Measurements from ENCODE around the gene ZMYND8.
A peak's percentile ranks its signal among the peaks of the same experiment; 100 is the strongest.

Gene ZMYND8

GRCh38 chr20:47353692-47354463 lies 2.6 kb downstream of the ZMYND8 start:
- H3K9ac ChIP-seq (ENCODE audit: low read depth in 1 of 2, low read length in 2 of 2): peak overlapping the region; percentile 60 to 68
- peaks cover 0 to under 1% of the 10 kb centered on the region in 2 donors for H3K36me3 ChIP-seq (ENCODE audit: control insufficient read depth in 1 of 2, insufficient read depth in 2 of 2, low read length in 2 of 2)
- H3K4me1 ChIP-seq (ENCODE audit: control insufficient read depth in 1 of 2, insufficient read depth in 2 of 2, low read length in 2 of 2): peaks cover 91 to 96% of the 10 kb centered on the region in 2 donors

GRCh38 chr20:47353239-47353691 lies 3.2 kb downstream of the ZMYND8 start:
- Histone ChIP-seq H3K27me3 (ENCODE audit: control insufficient read depth in 1 of 2, insufficient read depth in 2 of 2, low read length in 2 of 2) (no peaks in the 10 kb centered on the region), H3K9me3 (ENCODE audit: control insufficient read depth in 1 of 2, low read length in 2 of 2) (no peaks in the 10 kb centered on the region), H3K4me1 (ENCODE audit: control insufficient read depth in 1 of 2, insufficient read depth in 2 of 2, low read length in 2 of 2) (peaks cover 86 to 96% of the 10 kb centered on the region in 2 donors), H3K9ac (ENCODE audit: low read depth in 1 of 2, low read length in 2 of 2) (peak overlapping the region; percentile 64 to 68), H3K27ac (ENCODE audit: low read depth, low read length) (peak overlapping the region; percentile 68), H3K36me3 (ENCODE audit: control insufficient read depth in 1 of 2, insufficient read depth in 2 of 2, low read length in 2 of 2) (peaks cover 0 to 7% of the 10 kb centered on the region in 2 donors), H3K4me3 (ENCODE audit: low read depth in 1 of 2, low read length in 2 of 2) (peak overlapping the region in 1 of 2 donors; percentile 59)

More at GRCh38 chr20:47353692-47354463, 2.6 kb downstream of the ZMYND8 start:
- Histone ChIP-seq H3K4me3 (ENCODE audit: low read depth in 1 of 2, low read length in 2 of 2) (peak overlapping the region; percentile 60 to 63), H3K9me3 (ENCODE audit: control insufficient read depth in 1 of 2, low read length in 2 of 2) (no peaks in the 10 kb centered on the region), H3K27ac (ENCODE audit: low read depth, low read length) (peak overlapping the region; percentile 53), H3K27me3 (ENCODE audit: control insufficient read depth in 1 of 2, insufficient read depth in 2 of 2, low read length in 2 of 2) (no peaks in the 10 kb centered on the region)

- no peaks in the 10 kb centered on the region for H3K27me3 ChIP-seq (ENCODE audit: control insufficient read depth in 1 of 2, insufficient read depth in 2 of 2, low read length in 2 of 2)
- peak overlapping the region; percentile 44 to 59 for H3K4me3 ChIP-seq (ENCODE audit: low read depth in 1 of 2, low read length in 2 of 2)
- H3K36me3 ChIP-seq (ENCODE audit: control insufficient read depth in 1 of 2, insufficient read depth in 2 of 2, low read length in 2 of 2): peaks cover 0 to 7% of the 10 kb centered on the region in 2 donors
- H3K9me3 ChIP-seq (ENCODE audit: control insufficient read depth in 1 of 2, low read length in 2 of 2): no peaks in the 10 kb centered on the region
- H3K4me1 ChIP-seq (ENCODE audit: control insufficient read depth in 1 of 2, insufficient read depth in 2 of 2, low read length in 2 of 2): peaks cover 83 to 96% of the 10 kb centered on the region in 2 donors
- peak overlapping the region; percentile 58 to 64 for H3K9ac ChIP-seq (ENCODE audit: low read depth in 1 of 2, low read length in 2 of 2)
- peak overlapping the region; percentile 68 for H3K27ac ChIP-seq (ENCODE audit: low read depth, low read length)
Observed at GRCh38 chr20:47352332-47353238, 3.9 kb downstream of the ZMYND8 start.

GRCh38 chr20:47351643-47352331 lies 4.7 kb downstream of the ZMYND8 start:
- no peaks in the 10 kb centered on the region for H3K9me3 ChIP-seq (ENCODE audit: control insufficient read depth in 1 of 2, low read length in 2 of 2)
- no peaks in the 10 kb centered on the region for H3K27me3 ChIP-seq (ENCODE audit: control insufficient read depth in 1 of 2, insufficient read depth in 2 of 2, low read length in 2 of 2)
- H3K36me3 ChIP-seq (ENCODE audit: control insufficient read depth in 1 of 2, insufficient read depth in 2 of 2, low read length in 2 of 2): peaks cover 0 to 12% of the 10 kb centered on the region in 2 donors
- H3K4me3 ChIP-seq (ENCODE audit: low read depth in 1 of 2, low read length in 2 of 2): peak overlapping the region; percentile 44 to 59
- peak overlapping the region; percentile 68 for H3K27ac ChIP-seq (ENCODE audit: low read depth, low read length)
- peak overlapping the region; percentile 58 to 64 for H3K9ac ChIP-seq (ENCODE audit: low read depth in 1 of 2, low read length in 2 of 2)
- H3K4me1 ChIP-seq (ENCODE audit: control insufficient read depth in 1 of 2, insufficient read depth in 2 of 2, low read length in 2 of 2): peaks cover 79 to 92% of the 10 kb centered on the region in 2 donors

- H3K27me3 ChIP-seq (ENCODE audit: control insufficient read depth in 1 of 2, insufficient read depth in 2 of 2, low read length in 2 of 2): no peaks in the 10 kb centered on the region
- H3K4me3 ChIP-seq (ENCODE audit: low read depth in 1 of 2, low read length in 2 of 2): no peak overlapping the region
- H3K9me3 ChIP-seq (ENCODE audit: control insufficient read depth in 1 of 2, low read length in 2 of 2): no peaks in the 10 kb centered on the region
- H3K9ac ChIP-seq (ENCODE audit: low read depth in 1 of 2, low read length in 2 of 2): no peak overlapping the region
- peaks cover 72 to 87% of the 10 kb centered on the region in 2 donors for H3K4me1 ChIP-seq (ENCODE audit: control insufficient read depth in 1 of 2, insufficient read depth in 2 of 2, low read length in 2 of 2)
- H3K27ac ChIP-seq (ENCODE audit: low read depth, low read length): no peak overlapping the region
- peaks cover 0 to 18% of the 10 kb centered on the region in 2 donors for H3K36me3 ChIP-seq (ENCODE audit: control insufficient read depth in 1 of 2, insufficient read depth in 2 of 2, low read length in 2 of 2)
Observed at GRCh38 chr20:47350691-47351545, 5.6 kb downstream of the ZMYND8 start.

- Histone ChIP-seq H3K9me3 (ENCODE audit: control insufficient read depth in 1 of 2, low read length in 2 of 2) (no peaks in the 10 kb centered on the region), H3K36me3 (ENCODE audit: control insufficient read depth in 1 of 2, insufficient read depth in 2 of 2, low read length in 2 of 2) (peaks cover 0 to 20% of the 10 kb centered on the region in 2 donors), H3K4me1 (ENCODE audit: control insufficient read depth in 1 of 2, insufficient read depth in 2 of 2, low read length in 2 of 2) (peaks cover 64 to 79% of the 10 kb centered on the region in 2 donors), H3K4me3 (ENCODE audit: low read depth in 1 of 2, low read length in 2 of 2) (no peak overlapping the region), H3K27me3 (ENCODE audit: control insufficient read depth in 1 of 2, insufficient read depth in 2 of 2, low read length in 2 of 2) (no peaks in the 10 kb centered on the region), H3K27ac (ENCODE audit: low read depth, low read length) (no peak overlapping the region), H3K9ac (ENCODE audit: low read depth in 1 of 2, low read length in 2 of 2) (no peak overlapping the region)
Observed at GRCh38 chr20:47350181-47350550, 6.3 kb downstream of the ZMYND8 start.

GRCh38 chr20:47349365-47350180 lies 6.9 kb downstream of the ZMYND8 start:
- H3K9me3 ChIP-seq (ENCODE audit: control insufficient read depth in 1 of 2, low read length in 2 of 2): no peaks in the 10 kb centered on the region
- peaks cover 58 to 73% of the 10 kb centered on the region in 2 donors for H3K4me1 ChIP-seq (ENCODE audit: control insufficient read depth in 1 of 2, insufficient read depth in 2 of 2, low read length in 2 of 2)
- peaks cover 0 to 20% of the 10 kb centered on the region in 2 donors for H3K36me3 ChIP-seq (ENCODE audit: control insufficient read depth in 1 of 2, insufficient read depth in 2 of 2, low read length in 2 of 2)
- peak overlapping the region in 1 of 2 donors; percentile 27 for H3K4me3 ChIP-seq (ENCODE audit: low read depth in 1 of 2, low read length in 2 of 2)
- H3K27me3 ChIP-seq (ENCODE audit: control insufficient read depth in 1 of 2, insufficient read depth in 2 of 2, low read length in 2 of 2): no peaks in the 10 kb centered on the region
- H3K27ac ChIP-seq (ENCODE audit: low read depth, low read length): peak overlapping the region; percentile 4
- H3K9ac ChIP-seq (ENCODE audit: low read depth in 1 of 2, low read length in 2 of 2): peak overlapping the region in 1 of 2 donors; percentile 3

GRCh38 chr20:47348539-47349142 lies 7.9 kb downstream of the ZMYND8 start:
- H3K27me3 ChIP-seq (ENCODE audit: control insufficient read depth in 1 of 2, insufficient read depth in 2 of 2, low read length in 2 of 2): no peaks in the 10 kb centered on the region
- H3K36me3 ChIP-seq (ENCODE audit: control insufficient read depth in 1 of 2, insufficient read depth in 2 of 2, low read length in 2 of 2): peaks cover 0 to 20% of the 10 kb centered on the region in 2 donors
- H3K4me3 ChIP-seq (ENCODE audit: low read depth in 1 of 2, low read length in 2 of 2): no peak overlapping the region
- H3K4me1 ChIP-seq (ENCODE audit: control insufficient read depth in 1 of 2, insufficient read depth in 2 of 2, low read length in 2 of 2): peaks cover 49 to 64% of the 10 kb centered on the region in 2 donors
- H3K27ac ChIP-seq (ENCODE audit: low read depth, low read length): peak overlapping the region; percentile 4
- H3K9ac ChIP-seq (ENCODE audit: low read depth in 1 of 2, low read length in 2 of 2): peak overlapping the region; percentile 3 to 16
- H3K9me3 ChIP-seq (ENCODE audit: control insufficient read depth in 1 of 2, low read length in 2 of 2): no peaks in the 10 kb centered on the region
